Tibial nerve (tissue), 4 donors: ENCODE results near the gene SLC30A7.

Experiments used
- CTCF ChIP-seq, 5 experiments: fragments of 200-600 bp in 3 of 5; fragments of 450-650 bp in 2 of 5; sonication (generic) in 3 of 5; IDR thresholded peaks; one replicate each; pipeline ENCODE4 v1.5.1; 2016 to 2019; ENCODE audit warnings: antibody characterized with exemption in 5 of 5, mild to moderate bottlenecking in 3 of 5, moderate library complexity in 2 of 5
- EP300 ChIP-seq, 2 donors: sonication (generic); formaldehyde crosslinking; IDR thresholded peaks; one replicate each; pipeline ENCODE4 v1.6.1; 2017; ENCODE audit warnings: antibody characterized with exemption in 2 of 2, mild to moderate bottlenecking in 1 of 2
- POLR2A ChIP-seq, 2 donors: fragments of 450-650 bp; IDR thresholded peaks; one replicate each; pipeline ENCODE4 v1.6.1; 2017; ENCODE audit warnings: antibody characterized with exemption in 2 of 2, mild to moderate bottlenecking in 2 of 2, moderate library complexity in 2 of 2

- TF ChIP-seq CTCF (IDR thresholded peaks at IDR 0.05): no peak
- no peak for TF ChIP-seq POLR2A (IDR thresholded peaks at IDR 0.05)
- no peak for TF ChIP-seq EP300 (IDR thresholded peaks at IDR 0.05)
These were observed 56.3 kb downstream of the SLC30A7 start for GRCh38 chr1:100952104-100952745.
